ENCODE results near the gene C19orf38. TPM values are rescaled to one million over a fixed set of nuclear protein-coding genes. Genes with fewer than 3 reads are reported as not detected.
A peak's percentile ranks its signal among the peaks of the same experiment; 100 is the strongest.

C19orf38 gene
- polyA plus RNA-seq, 1 donor from 2014 or later: not detected

DNA sequence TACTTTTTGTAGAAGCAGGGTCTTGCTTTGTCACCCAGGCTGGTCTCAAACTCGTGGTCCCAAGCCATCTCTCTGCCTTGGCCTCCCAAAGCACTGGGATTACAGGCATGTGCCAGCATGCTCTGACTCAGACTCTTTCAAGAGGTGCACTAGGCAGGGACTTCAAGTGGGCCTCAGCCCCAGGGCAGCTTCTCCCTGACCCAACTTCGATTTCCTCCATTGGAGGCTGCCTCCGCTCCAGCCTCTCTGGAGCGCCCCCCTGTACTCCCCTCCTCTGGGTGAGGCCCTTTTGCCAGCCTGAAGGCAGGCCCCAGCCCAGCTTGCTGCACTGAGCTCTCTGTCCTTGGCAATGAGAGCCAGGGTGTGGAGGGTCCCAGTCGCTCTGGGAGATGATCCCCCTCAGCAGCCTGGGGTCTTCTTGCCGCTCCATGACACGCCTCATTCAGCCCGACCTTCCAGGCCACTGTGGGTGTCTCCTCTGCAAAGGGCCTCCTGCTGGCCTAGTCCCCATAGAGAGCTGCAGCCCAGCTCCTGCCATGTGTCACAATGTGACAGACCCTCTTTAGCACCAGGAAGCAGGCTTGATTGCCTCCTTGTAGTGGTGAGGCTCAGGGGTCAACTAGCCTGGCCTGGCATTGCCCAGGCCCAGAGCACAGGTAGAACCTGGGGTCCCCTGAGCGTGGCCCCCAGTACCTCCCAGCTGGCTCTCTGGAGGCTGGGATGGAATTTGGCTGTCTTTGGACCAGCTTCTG is 39.6 kb downstream of the C19orf38 start:
- peak overlapping the region; percentile 50 for H3K4me3 ChIP-seq (ENCODE audit: low read length)
- peak overlapping the region; percentile 70 for H3K9ac ChIP-seq (ENCODE audit: low read length)
- no peaks in the 10 kb centered on the region for H3K9me3 ChIP-seq (ENCODE audit: low read length)
- peak overlapping the region; percentile 25 for H3K4me2 ChIP-seq (ENCODE audit: low read length)
- peaks cover 33% of the 10 kb centered on the region for H3K79me2 ChIP-seq (replicated peaks; ENCODE audit: insufficient read depth, low read length)
- H2AFZ ChIP-seq (ENCODE audit: low read depth, low read length): no peak overlapping the region
- H3K9me2 ChIP-seq (ENCODE audit: insufficient read depth, low read length): no peaks in the 10 kb centered on the region
- H3F3A ChIP-seq (ENCODE audit: insufficient read depth, low read length, poor library complexity, severe bottlenecking): peaks cover 4% of the 10 kb centered on the region
- no peaks in the 10 kb centered on the region for H4K20me1 ChIP-seq (ENCODE audit: insufficient read depth)
- H3K27ac ChIP-seq (ENCODE audit: low read length): peak overlapping the region; percentile 94
- no peaks in the 10 kb centered on the region for H3K27me3 ChIP-seq (ENCODE audit: insufficient read depth, low read depth, low read length)
- TF ChIP-seq RAD21 (conservative IDR thresholded peaks at IDR 0.05): no peak
- TF ChIP-seq EP300 (conservative IDR thresholded peaks at IDR 0.05; ENCODE audit: poor library complexity, severe bottlenecking): no peak
- no peak for TF ChIP-seq TAF1 (IDR thresholded peaks at IDR 0.05; ENCODE audit: low read depth)
- TF ChIP-seq, protein P1, sequence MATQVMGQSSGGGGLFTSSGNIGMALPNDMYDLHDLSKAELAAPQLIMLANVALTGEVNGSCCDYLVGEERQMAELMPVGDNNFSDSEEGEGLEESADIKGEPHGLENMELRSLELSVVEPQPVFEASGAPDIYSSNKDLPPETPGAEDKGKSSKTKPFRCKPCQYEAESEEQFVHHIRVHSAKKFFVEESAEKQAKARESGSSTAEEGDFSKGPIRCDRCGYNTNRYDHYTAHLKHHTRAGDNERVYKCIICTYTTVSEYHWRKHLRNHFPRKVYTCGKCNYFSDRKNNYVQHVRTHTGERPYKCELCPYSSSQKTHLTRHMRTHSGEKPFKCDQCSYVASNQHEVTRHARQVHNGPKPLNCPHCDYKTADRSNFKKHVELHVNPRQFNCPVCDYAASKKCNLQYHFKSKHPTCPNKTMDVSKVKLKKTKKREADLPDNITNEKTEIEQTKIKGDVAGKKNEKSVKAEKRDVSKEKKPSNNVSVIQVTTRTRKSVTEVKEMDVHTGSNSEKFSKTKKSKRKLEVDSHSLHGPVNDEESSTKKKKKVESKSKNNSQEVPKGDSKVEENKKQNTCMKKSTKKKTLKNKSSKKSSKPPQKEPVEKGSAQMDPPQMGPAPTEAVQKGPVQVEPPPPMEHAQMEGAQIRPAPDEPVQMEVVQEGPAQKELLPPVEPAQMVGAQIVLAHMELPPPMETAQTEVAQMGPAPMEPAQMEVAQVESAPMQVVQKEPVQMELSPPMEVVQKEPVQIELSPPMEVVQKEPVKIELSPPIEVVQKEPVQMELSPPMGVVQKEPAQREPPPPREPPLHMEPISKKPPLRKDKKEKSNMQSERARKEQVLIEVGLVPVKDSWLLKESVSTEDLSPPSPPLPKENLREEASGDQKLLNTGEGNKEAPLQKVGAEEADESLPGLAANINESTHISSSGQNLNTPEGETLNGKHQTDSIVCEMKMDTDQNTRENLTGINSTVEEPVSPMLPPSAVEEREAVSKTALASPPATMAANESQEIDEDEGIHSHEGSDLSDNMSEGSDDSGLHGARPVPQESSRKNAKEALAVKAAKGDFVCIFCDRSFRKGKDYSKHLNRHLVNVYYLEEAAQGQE (IDR thresholded peaks at IDR 0.05; ENCODE audit: borderline replicate concordance): no peak
- no peak for TF ChIP-seq SMC3 (conservative IDR thresholded peaks at IDR 0.05; ENCODE audit: poor library complexity)
- no peak for TF ChIP-seq CTCF (IDR thresholded peaks at IDR 0.05; ENCODE audit: poor library complexity, severe bottlenecking)
- no peak for TF ChIP-seq POLR2AphosphoS5 (IDR thresholded peaks at IDR 0.05)
- TF ChIP-seq MXI1 (conservative IDR thresholded peaks at IDR 0.05; ENCODE audit: poor library complexity, severe bottlenecking): no peak
- no peak for TF ChIP-seq EZH2 (IDR thresholded peaks at IDR 0.05; ENCODE audit: borderline replicate concordance, insufficient read depth, low read length, poor library complexity, severe bottlenecking)
- H3K36me3 ChIP-seq (ENCODE audit: insufficient read depth, low read length): no peaks in the 10 kb centered on the region

DNA sequence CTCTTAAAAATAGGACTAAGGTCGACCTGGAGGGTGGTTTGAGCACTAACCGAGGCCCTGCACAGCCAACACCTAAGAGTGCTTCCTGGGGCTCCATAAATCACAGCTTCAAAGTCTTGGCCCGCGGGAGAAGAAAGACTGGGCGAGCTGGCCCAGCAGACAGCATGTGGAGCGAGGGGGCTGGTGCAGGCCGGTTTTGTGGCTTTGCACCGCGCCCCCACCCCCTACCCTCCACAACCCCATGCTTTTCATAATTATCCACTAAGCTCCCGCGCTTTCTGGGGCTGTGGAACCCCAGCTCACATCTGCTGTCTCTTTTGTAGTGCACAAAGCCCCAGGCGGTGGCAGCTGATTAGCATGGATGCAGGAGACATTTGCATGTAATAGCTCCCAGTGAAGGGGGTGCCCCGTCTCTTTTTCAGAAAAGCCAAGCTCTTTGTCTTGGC is 40.2 kb downstream of the C19orf38 start:
- H3K79me2 ChIP-seq (replicated peaks; ENCODE audit: insufficient read depth, low read length): peaks cover 27% of the 10 kb centered on the region
- H3K27ac ChIP-seq (ENCODE audit: low read length): peak overlapping the region; percentile 94
- TF ChIP-seq, protein P1 (IDR thresholded peaks at IDR 0.05; ENCODE audit: borderline replicate concordance): no peak
- no peak for TF ChIP-seq MXI1 (conservative IDR thresholded peaks at IDR 0.05; ENCODE audit: poor library complexity, severe bottlenecking)
- no peak for TF ChIP-seq SMC3 (conservative IDR thresholded peaks at IDR 0.05; ENCODE audit: poor library complexity)
- peak; percentile 39 for TF ChIP-seq RAD21 (conservative IDR thresholded peaks at IDR 0.05)
- no peaks in the 10 kb centered on the region for H3K27me3 ChIP-seq (ENCODE audit: insufficient read depth, low read depth, low read length)
- H3K9me3 ChIP-seq (ENCODE audit: low read length): no peaks in the 10 kb centered on the region
- peak overlapping the region; percentile 50 for H3K4me3 ChIP-seq (ENCODE audit: low read length)
- peak overlapping the region; percentile 7 for H2AFZ ChIP-seq (ENCODE audit: low read depth, low read length)
- H3K4me2 ChIP-seq (ENCODE audit: low read length): peak overlapping the region; percentile 25
- peak overlapping the region; percentile 70 for H3K9ac ChIP-seq (ENCODE audit: low read length)
- no peaks in the 10 kb centered on the region for H4K20me1 ChIP-seq (ENCODE audit: insufficient read depth)
- H3K36me3 ChIP-seq (ENCODE audit: insufficient read depth, low read length): no peaks in the 10 kb centered on the region
- H3F3A ChIP-seq (ENCODE audit: insufficient read depth, low read length, poor library complexity, severe bottlenecking): peaks cover 4% of the 10 kb centered on the region
- H3K9me2 ChIP-seq (ENCODE audit: insufficient read depth, low read length): no peaks in the 10 kb centered on the region

All from neural cell (in vitro differentiated cells).